GM23338 (cell line): Measurements from ENCODE around the gene KRTAP12-2. TPM values are rescaled to one million over a fixed set of nuclear protein-coding genes. Genes with fewer than 3 reads are reported as not detected.

Experiments used
- ATAC-seq: fragments of 200-7000 bp; cut with Tn5 transposase; 3 replicates; pipeline ENCODE4 v1.9.1; 2020
- DNase-seq: peaks from one replicate; pipeline ENCODE4 v3.0.0-alpha.2; 2015; ENCODE audit warnings: low spot score
- H2AFZ ChIP-seq: fragments of 200-600 bp; sonication (generic); 2 replicates; pipeline ENCODE4 v1.8.0; 2016; ENCODE audit warnings: antibody characterized with exemption, mild to moderate bottlenecking, moderate library complexity
- H3F3A ChIP-seq: fragments of 200-600 bp; sonication (generic); replicated peaks from 2 replicates; pipeline ENCODE4 v1.8.0; 2017; ENCODE audit warnings: antibody characterized with exemption, mixed run types, low read depth
- H3K27ac ChIP-seq: fragments of 200-600 bp; sonication (generic); 2 replicates; pipeline ENCODE4 v1.6.1; 2016; ENCODE audit warnings: low read depth
- H3K27me3 ChIP-seq: fragments of 200-600 bp; sonication (generic); 2 replicates; pipeline ENCODE4 v1.8.0; 2016; ENCODE audit warnings: mild to moderate bottlenecking, mixed run types, moderate library complexity; ENCODE audit not compliant: insufficient read depth
- H3K36me3 ChIP-seq: fragments of 200-600 bp; sonication (generic); 2 replicates; pipeline ENCODE4 v1.8.0; 2016; ENCODE audit warnings: mild to moderate bottlenecking; ENCODE audit not compliant: insufficient read depth
- H3K4me1 ChIP-seq: fragments of 200-600 bp; sonication (generic); 2 replicates; pipeline ENCODE4 v1.8.0; 2016; ENCODE audit warnings: mild to moderate bottlenecking, moderate library complexity; ENCODE audit not compliant: insufficient read depth
- H3K4me2 ChIP-seq: fragments of 200-600 bp; sonication (generic); 2 replicates; pipeline ENCODE4 v1.7.1; 2017; ENCODE audit warnings: mixed run types
- H3K4me3 ChIP-seq: fragments of 200-600 bp; sonication (generic); 2 replicates; pipeline ENCODE4 v1.6.1; 2016; ENCODE audit warnings: mixed run types
- H3K79me2 ChIP-seq: fragments of 200-600 bp; sonication (generic); replicated peaks from 2 replicates; pipeline ENCODE4 v1.8.0; 2017; ENCODE audit warnings: mild to moderate bottlenecking; ENCODE audit not compliant: insufficient read depth
- H3K9me2 ChIP-seq: fragments of 200-600 bp; sonication (generic); 2 replicates; pipeline ENCODE4 v1.8.0; 2017; ENCODE audit not compliant: insufficient read depth
- H4K20me1 ChIP-seq: fragments of 200-600 bp; sonication (generic); replicated peaks from 2 replicates; pipeline ENCODE4 v1.8.0; 2017; ENCODE audit warnings: mild to moderate bottlenecking; ENCODE audit not compliant: insufficient read depth
- H3K27ac Mint-ChIP-seq: 2 replicates; pipeline ENCODE4 v1.8.0; 2020; ENCODE audit warnings: inconsistent platforms, mild to moderate bottlenecking, moderate library complexity, mixed read lengths
- H3K27me3 Mint-ChIP-seq: 3 replicates; pipeline ENCODE4 v1.8.0; 2022; ENCODE audit warnings: low read depth, mild to moderate bottlenecking, moderate library complexity, mixed read lengths, inconsistent platforms; ENCODE audit not compliant: insufficient read depth, poor library complexity
- H3K36me3 Mint-ChIP-seq: 3 replicates; pipeline ENCODE4 v1.8.0; 2021; ENCODE audit warnings: low read depth, mild to moderate bottlenecking, inconsistent platforms, moderate library complexity, mixed read lengths
- H3K4me1 Mint-ChIP-seq: 3 replicates; pipeline ENCODE4 v1.8.0; 2020; ENCODE audit warnings: mild to moderate bottlenecking, inconsistent platforms, mixed read lengths
- H3K4me3 Mint-ChIP-seq: 3 replicates; pipeline ENCODE4 v1.8.0; 2021; ENCODE audit warnings: moderate library complexity, mild to moderate bottlenecking, inconsistent platforms, mixed read lengths
- H3K9me3 Mint-ChIP-seq: 3 replicates; pipeline ENCODE4 v1.8.0; 2020; ENCODE audit warnings: moderate library complexity, mild to moderate bottlenecking, inconsistent platforms, mixed read lengths
- EZH2 ChIP-seq: fragments of 200-600 bp; sonication (generic); IDR thresholded peaks from one replicate; pipeline ENCODE4 v1.8.0; 2017; ENCODE audit warnings: antibody characterized with exemption, mild to moderate bottlenecking, low read depth; ENCODE audit not compliant: unreplicated experiment
- EZH2phosphoT487 ChIP-seq: fragments of 200-600 bp; sonication (generic); IDR thresholded peaks from one replicate; pipeline ENCODE4 v1.8.1; 2018; ENCODE audit warnings: antibody characterized with exemption; ENCODE audit not compliant: unreplicated experiment
- NANOG ChIP-seq: IDR thresholded peaks from 2 replicates; pipeline ENCODE4 v1.6.1; 2016; ENCODE audit warnings: antibody characterized with exemption, borderline replicate concordance
- POLR2AphosphoS5 ChIP-seq: IDR thresholded peaks from 2 replicates; pipeline ENCODE4 v1.6.1; 2016; ENCODE audit warnings: antibody characterized with exemption, low read depth
- ZNF331 ChIP-seq: fragments of 250-450 bp; sonication (Bioruptor Pico); IDR thresholded peaks from 2 replicates; pipeline ENCODE4 v1.5.0; 2020; ENCODE audit warnings: low read depth, mild to moderate bottlenecking, moderate library complexity
- polyA plus RNA-seq: library from polyadenylated mRNA; unstranded; fragments of >200 nt; fragmentation: Nextera tagmentation; extraction: Ambion mirVana; gene quantifications from 2 replicates; pipeline ENCODE4 v1.2.1, GENCODE V29; 2016
- total RNA-seq: library from RNA; depleted of rRNA; stranded (reverse); fragments of >200 nt; shearing (Covaris generic); gene quantifications from 2 replicates; pipeline ENCODE4 v1.2.3, GENCODE V29; 2014
- TF ChIP-seq, protein P1 (sequence below): IDR thresholded peaks from one replicate; pipeline ENCODE4 v1.6.1; 2018; ENCODE audit warnings: antibody characterized with exemption; ENCODE audit not compliant: unreplicated experiment
- TF ChIP-seq, protein P2 (sequence below), 2 experiments: fragments of 200-600 bp in 1 of 2; sonication (generic) in 1 of 2; conservative IDR thresholded peaks; 2 replicates each; pipeline versions ENCODE4 v1.5.1 to v1.6.1; 2016 to 2017; ENCODE audit warnings: antibody characterized with exemption in 2 of 2, low read depth in 2 of 2, mild to moderate bottlenecking in 2 of 2, moderate library complexity in 1 of 2
- TF ChIP-seq, protein P3 (sequence below): IDR thresholded peaks from 2 replicates; pipeline ENCODE4 v1.6.1; 2016; ENCODE audit warnings: antibody characterized with exemption

Gene KRTAP12-2
- total and polyA plus RNA-seq, 2 experiments from 2014 or later = not detected

DNA sequence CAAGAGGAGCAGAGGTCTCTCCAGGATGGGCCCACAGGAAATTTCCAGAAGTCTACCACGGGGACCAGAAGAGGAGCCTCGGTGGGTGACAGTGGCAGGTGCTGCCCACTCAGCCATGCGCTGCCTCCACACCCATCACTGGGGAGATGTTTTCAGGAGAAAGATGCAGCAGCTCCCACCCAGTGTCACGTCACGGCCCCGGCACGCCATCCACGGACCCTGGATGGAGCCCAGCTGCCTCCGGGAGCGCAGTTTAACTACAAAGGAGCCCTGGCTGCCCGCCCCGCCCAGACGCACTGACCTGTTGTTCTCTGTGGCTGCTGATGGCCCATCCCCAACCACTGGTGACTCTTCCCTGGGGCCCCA is 37.9 kb upstream of the KRTAP12-2 start:
- Histone ChIP-seq H3K4me3 (peak overlapping the region; percentile 71), H3K9me2 (no peaks in the 10 kb centered on the region), H3K36me3 (no peaks in the 10 kb centered on the region), H3K4me1 (peaks cover 52% of the 10 kb centered on the region), H2AFZ (no peak overlapping the region), H3F3A (0 out of 2 replicates have a peak, but pooled peaks cover 16% of the 10 kb centered on the region), H3K4me2 (peak overlapping the region; percentile 76), H3K27me3 (peaks cover 43% of the 10 kb centered on the region), H3K79me2 (no peaks in the 10 kb centered on the region), H4K20me1 (no peaks in the 10 kb centered on the region), H3K27ac (peak overlapping the region; percentile 90; the same call in 1 of the 2 replicates)
- Mint-ChIP-seq H3K9me3 (no peaks in the 10 kb centered on the region), H3K4me1 (peaks cover 71% of the 10 kb centered on the region), H3K4me3 (peak overlapping the region; percentile 64), H3K36me3 (no peaks in the 10 kb centered on the region), H3K27me3 (peaks cover 54% of the 10 kb centered on the region), H3K27ac (peak overlapping the region; percentile 68)
- DNase-seq (peak; percentile 58), ATAC-seq (peak; percentile 23)
- TF ChIP-seq, protein P1, sequence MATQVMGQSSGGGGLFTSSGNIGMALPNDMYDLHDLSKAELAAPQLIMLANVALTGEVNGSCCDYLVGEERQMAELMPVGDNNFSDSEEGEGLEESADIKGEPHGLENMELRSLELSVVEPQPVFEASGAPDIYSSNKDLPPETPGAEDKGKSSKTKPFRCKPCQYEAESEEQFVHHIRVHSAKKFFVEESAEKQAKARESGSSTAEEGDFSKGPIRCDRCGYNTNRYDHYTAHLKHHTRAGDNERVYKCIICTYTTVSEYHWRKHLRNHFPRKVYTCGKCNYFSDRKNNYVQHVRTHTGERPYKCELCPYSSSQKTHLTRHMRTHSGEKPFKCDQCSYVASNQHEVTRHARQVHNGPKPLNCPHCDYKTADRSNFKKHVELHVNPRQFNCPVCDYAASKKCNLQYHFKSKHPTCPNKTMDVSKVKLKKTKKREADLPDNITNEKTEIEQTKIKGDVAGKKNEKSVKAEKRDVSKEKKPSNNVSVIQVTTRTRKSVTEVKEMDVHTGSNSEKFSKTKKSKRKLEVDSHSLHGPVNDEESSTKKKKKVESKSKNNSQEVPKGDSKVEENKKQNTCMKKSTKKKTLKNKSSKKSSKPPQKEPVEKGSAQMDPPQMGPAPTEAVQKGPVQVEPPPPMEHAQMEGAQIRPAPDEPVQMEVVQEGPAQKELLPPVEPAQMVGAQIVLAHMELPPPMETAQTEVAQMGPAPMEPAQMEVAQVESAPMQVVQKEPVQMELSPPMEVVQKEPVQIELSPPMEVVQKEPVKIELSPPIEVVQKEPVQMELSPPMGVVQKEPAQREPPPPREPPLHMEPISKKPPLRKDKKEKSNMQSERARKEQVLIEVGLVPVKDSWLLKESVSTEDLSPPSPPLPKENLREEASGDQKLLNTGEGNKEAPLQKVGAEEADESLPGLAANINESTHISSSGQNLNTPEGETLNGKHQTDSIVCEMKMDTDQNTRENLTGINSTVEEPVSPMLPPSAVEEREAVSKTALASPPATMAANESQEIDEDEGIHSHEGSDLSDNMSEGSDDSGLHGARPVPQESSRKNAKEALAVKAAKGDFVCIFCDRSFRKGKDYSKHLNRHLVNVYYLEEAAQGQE = no peak
- no peak for TF ChIP-seq NANOG

DNA sequence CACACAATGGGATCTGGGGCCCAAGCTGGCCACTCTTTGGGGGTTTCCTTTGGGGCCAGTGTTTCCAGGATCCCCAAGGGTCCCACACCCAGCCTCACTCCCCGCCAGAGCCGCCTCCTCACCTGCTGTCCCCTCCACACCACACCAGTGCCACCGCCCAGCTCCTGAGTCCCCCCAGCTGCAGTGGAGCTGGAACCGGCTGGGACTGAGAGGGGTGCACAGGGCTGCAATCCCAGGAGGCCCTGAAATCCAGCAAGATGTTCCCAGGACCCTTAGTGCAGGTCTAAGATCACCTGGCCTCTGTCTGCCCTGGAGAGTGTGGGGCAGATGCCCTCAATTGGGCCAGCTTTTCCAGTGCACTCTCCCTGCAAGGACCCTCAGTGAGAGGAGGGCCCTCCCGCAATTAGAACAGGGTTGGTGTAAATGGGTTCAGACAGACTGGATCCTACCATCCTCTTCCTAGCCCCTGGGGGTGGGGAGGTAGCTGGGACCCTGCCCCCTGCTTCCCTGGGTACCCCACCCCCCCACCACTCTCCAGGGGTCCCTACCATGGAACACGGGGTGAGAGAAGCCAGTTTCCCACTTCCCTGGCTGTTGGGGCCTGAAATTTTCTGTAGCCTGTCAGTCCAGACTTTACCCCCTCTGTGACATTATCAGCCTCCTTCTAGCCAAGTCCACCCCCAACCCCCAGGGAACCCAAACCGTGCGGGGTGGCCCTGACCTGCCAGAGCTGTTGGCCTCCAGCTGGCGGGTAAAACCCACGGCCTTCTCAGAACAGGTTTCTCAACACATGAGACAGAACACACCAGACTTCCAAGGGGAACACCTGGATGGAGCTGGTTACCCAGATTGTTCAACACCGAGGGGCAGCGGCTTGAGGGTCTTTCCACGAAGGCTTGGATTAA is 37.3 kb upstream of the KRTAP12-2 start:
- no peaks in the 10 kb centered on the region for H4K20me1 ChIP-seq
- peaks cover 36% of the 10 kb centered on the region for H3K27me3 ChIP-seq
- DNase-seq = no peak
- no peaks in the 10 kb centered on the region for H3K36me3 Mint-ChIP-seq
- no peaks in the 10 kb centered on the region for H3K9me2 ChIP-seq
- 0 out of 2 replicates have a peak, but pooled peaks cover 16% of the 10 kb centered on the region for H3F3A ChIP-seq
- peaks cover 71% of the 10 kb centered on the region for H3K4me1 Mint-ChIP-seq
- H3K4me2 ChIP-seq = peak overlapping the region; percentile 76
- H3K4me3 Mint-ChIP-seq = peak overlapping the region; percentile 64
- H3K27me3 Mint-ChIP-seq = peaks cover 48% of the 10 kb centered on the region
- H3K79me2 ChIP-seq = no peaks in the 10 kb centered on the region
- 0 out of 3 replicates have a peak, but pooled peaks have one; percentile 1 for ATAC-seq
- H3K4me1 ChIP-seq = peaks cover 46% of the 10 kb centered on the region
- no peaks in the 10 kb centered on the region for H3K36me3 ChIP-seq
- H3K27ac ChIP-seq = no peak overlapping the region
- peak overlapping the region; percentile 68; the same call in 1 of the 2 replicates for H3K27ac Mint-ChIP-seq
- H3K9me3 Mint-ChIP-seq = peaks cover 2% of the 10 kb centered on the region; the same call in 1 of the 3 replicates
- H2AFZ ChIP-seq = no peak overlapping the region
- H3K4me3 ChIP-seq = peak overlapping the region; percentile 71; the same call in 1 of the 2 replicates
- TF ChIP-seq ZNF331 (CRISPR knock-in tag) = no peak
- TF ChIP-seq NANOG = no peak
- no peak for TF ChIP-seq POLR2AphosphoS5
- no peak for TF ChIP-seq EZH2phosphoT487
- TF ChIP-seq, protein P1 = no peak
- TF ChIP-seq, protein P2, sequence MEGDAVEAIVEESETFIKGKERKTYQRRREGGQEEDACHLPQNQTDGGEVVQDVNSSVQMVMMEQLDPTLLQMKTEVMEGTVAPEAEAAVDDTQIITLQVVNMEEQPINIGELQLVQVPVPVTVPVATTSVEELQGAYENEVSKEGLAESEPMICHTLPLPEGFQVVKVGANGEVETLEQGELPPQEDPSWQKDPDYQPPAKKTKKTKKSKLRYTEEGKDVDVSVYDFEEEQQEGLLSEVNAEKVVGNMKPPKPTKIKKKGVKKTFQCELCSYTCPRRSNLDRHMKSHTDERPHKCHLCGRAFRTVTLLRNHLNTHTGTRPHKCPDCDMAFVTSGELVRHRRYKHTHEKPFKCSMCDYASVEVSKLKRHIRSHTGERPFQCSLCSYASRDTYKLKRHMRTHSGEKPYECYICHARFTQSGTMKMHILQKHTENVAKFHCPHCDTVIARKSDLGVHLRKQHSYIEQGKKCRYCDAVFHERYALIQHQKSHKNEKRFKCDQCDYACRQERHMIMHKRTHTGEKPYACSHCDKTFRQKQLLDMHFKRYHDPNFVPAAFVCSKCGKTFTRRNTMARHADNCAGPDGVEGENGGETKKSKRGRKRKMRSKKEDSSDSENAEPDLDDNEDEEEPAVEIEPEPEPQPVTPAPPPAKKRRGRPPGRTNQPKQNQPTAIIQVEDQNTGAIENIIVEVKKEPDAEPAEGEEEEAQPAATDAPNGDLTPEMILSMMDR (conservative IDR thresholded peaks at IDR 0.05; ENCODE audit: low read depth in 2 of 2) = no peak
- no peak for TF ChIP-seq EZH2
- TF ChIP-seq, protein P3, sequence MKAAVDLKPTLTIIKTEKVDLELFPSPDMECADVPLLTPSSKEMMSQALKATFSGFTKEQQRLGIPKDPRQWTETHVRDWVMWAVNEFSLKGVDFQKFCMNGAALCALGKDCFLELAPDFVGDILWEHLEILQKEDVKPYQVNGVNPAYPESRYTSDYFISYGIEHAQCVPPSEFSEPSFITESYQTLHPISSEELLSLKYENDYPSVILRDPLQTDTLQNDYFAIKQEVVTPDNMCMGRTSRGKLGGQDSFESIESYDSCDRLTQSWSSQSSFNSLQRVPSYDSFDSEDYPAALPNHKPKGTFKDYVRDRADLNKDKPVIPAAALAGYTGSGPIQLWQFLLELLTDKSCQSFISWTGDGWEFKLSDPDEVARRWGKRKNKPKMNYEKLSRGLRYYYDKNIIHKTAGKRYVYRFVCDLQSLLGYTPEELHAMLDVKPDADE = no peak
